LoVo (cell line): ENCODE data around the gene MAP4K4.
A peak's percentile ranks its signal among the peaks of the same experiment; 100 is the strongest.

ENCODE experiments used
- DNase-seq: peaks from one replicate; pipeline ENCODE4 v3.0.0-alpha.2; 2016; ENCODE audit warnings: low spot score

The MAP4K4 gene

DNA sequence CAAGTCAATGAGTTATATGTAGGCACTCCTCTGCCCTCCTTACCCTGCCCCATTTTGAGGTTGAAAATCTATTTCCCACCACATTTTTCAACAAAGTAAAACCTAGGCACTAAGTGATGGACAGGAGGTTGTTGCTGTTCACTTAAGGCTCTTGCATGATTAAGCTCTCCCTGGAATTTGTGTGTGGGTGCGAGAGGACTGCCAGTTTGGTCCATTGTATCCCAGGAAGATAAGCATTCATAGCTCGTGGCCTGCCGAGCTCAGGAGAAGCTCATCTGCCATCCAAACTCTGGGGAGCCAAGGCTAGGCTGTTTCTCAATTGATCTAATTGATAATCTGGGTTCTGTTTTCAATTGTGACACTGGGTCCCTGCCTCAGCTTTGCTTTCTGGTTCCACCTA is 4.7 kb upstream of the MAP4K4 start:
- DNase-seq = no peak

DNA sequence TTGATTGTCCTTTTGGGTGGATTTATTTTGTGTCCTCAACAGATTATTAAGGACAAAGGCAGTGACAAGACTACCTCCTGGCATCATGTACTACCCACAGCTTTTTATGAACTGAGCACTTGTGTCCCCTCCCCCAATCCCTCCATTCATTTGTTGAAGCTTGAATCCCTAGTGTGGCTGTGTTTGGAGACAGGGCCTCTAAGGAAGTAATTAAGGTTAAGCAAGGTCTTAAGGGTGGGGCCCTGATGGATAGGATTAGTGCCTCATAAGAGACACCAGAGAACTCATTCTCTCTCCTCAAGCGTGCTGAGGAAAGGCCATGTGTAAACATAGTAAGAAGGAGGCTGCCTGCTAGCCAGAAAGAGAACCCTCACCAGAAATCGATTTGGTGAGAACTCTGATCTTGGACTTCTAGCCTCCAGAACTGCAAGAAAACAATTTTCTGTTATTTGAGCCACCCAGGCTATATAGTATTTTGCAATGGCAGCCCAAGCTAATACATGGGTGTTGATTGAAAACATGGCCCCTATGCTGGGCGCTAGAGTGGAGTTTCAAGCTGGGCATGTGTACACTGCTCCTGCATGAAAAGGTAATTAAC is 3.4 kb upstream of the MAP4K4 start:
- no peak for DNase-seq

DNA sequence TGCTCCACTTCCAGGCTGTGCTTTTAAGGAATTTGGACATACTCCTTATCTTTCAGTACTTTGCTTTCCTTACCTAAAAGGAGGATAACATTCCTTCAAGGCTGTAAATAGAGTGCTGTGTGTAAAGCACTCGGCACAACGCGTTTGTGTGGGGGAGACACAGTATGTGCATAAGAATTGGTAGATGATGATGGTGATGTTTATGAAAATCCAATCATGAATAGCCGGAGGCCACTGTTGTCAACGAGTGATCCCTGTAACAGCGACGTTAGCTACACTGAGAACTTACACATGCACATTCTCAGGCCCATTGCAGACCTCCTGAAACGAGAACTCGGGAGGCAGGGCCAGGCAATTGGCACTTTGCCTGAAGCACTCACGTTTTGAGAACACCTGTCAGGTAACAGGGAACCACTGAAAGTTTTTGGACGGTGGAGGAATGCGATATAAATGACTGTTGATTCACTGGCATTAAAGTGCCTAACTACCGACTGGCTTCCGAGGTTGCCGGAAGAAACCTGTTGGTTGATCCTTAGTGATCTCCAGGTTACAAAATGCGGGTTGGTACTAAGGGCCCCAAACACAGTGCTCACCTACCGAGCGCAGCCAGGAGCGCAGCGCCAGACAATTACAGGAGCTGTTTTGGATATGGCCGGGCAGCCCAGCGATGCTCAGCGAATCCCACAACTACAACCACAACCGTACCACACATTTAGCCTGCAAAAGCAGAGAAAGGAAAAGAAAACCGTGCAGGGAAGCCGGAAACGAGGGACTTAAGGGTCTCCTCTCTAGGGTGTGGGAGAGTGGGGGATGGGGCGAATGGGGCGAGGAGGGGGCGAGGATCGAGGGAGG is 1.0 kb upstream of the MAP4K4 start:
- DNase-seq = no peak

DNA sequence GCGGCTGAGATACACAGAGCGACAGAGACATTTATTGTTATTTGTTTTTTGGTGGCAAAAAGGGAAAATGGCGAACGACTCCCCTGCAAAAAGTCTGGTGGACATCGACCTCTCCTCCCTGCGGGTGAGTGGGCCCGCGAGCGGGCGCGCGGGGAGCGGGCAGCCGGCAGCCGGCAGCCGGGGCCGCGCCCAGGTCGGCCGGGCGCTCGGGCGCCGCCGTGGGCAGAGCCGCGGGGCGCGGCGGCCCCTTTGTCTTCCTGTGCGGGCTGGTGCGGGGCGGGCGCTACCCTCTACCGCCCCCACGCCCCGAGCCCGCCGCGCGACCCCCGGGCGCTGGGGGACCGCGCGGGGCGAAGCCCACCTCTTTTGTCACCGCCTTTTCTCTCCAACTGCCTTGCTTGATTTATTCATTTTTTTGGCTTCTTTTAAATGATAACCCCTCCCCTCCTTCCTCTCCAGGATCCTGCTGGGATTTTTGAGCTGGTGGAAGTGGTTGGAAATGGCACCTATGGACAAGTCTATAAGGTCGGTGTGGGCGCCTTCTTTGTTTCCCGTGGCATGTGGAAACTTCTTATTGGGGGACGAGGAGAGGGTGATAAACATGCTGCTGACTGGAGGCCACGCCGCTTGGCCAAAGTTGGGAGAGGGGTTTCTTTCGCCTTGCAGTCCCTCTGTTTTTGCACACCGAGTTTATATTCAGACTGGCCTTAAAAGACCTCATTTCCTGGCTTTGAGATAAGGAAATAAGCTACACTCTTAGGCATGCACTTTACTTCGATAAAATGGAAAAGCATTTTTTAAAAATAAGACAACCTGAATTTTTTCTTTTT is 722 bp downstream of the MAP4K4 start:
- peak; percentile 12 for DNase-seq

DNA sequence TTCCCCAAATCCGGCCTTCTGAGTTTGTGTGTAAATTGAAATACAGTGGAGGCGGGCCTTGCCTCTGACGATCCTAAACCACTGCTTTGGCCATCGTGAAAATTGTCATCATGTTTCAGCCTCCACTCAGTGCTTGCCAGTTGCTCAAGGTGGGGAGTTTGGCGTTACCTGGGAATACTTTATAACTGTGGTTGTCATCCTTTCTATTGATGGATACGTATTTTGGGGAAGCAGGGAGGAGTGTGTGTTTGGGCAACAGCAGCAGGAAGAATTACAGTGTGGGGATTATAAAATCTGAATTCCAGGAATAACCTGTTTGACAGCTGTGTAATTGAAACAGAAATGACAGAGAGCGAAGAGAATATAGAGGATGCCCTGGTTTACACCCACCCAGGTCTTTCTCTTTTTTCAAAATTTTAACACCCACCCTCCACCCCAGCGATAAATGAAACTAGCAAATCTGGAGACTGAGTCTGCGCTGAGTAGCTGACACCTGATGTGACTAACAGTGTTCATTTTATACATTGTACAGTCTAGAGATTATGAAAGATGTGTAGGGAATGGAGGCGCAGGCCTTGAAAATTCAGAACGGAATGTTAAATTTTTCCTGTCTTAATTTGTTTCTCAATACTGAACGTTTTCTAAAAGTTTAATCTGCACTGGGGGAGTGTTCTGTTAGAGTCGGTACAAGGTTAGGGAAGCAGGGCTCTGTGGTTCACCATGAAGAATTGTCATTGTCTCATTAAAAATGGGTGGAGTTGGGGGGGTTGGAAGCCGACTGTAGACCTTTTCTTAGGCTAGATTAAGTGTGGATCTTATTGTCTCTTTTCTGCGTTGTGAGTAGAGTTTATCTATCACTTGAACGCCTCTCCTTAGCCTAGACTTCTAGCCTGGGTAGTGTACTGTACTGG is 1.6 kb downstream of the MAP4K4 start:
- no peak for DNase-seq

DNA sequence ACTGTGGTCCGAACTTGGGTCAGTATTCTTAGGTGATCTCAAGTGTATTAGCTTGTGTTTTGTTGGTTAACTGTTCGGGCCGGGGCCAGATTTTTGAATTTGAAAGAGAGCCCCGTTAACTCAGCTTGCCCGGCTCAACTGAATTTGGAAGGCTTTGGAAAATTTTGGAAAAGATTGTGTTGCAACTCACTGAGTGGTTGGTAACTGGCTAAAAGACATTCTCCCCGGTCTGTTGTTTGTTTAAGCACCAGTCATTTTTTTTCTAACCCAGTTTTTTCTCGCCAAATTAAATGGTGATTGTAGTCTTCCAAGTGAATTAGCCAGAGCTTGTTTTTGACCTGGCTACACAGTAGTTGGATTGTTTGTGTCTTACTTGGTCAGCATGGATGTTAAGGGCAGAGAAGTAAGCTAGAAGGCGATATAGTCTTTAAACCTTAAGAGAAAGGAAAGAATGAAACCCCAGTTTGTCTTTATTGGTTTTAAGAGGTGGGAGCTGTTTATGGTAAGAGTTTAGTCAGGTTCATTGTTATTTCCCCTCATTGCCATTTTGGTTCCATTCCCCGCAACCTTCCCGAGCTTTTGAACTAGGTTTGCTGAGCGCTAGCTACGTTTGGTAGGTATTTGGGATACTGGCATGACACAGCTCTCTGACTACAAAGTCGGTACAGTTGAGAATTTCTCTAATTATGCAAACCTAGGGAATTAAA is 2.4 kb downstream of the MAP4K4 start:
- no peak for DNase-seq

DNA sequence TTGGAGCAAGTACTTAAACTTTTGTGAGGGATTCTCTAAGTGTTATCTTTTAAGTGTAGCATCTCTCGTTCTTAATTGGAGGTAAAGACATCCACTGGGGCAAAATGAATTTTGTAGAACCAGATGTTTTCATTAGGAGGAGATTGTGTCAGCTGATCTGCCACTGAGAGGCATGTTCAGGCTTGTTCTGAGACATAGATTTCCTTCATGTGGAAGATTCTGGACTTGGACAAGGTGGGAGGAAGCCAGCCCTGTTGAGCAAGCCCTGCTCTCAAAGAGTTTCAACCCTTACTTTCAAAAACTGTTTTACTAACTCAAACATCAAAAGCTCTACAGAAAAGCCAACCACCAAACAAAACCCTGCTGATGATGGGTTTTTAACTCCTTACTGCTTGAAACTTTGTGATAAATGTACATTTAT is 6.5 kb downstream of the MAP4K4 start:
- no peak for DNase-seq

DNA sequence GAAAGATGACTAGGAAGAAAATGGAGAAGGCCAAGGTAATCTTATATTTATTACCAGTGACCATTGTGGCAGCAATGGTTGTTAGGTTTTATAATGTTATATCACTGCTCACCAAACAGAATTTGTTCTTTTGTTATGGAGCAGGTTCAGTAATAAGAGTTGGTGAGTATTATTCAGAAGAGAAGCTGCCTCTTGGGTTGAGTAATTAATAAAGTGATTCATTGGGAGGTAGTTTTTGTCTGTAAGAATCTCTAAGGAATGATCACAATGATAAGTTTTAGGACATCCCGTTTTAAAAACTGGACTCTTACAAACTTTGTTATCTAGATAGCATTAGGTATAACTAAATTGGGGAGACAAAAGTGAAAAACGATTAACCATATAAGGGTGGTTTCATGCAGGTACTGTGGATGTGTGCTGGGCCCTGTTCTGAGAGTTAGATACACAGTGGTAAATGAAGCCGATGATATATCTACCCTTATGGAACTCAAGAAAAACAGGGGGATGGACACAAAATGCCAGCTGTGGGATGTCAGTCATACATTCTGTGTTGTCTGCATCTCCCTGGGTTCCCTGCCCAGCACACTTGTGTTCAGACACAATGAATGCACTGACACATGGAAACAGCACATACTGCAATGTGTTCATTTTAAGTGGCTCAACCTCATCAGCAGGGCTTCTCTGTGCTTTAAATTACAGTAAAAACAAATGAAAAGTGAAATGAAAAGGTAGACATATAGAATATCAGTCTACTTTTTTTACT is 7.5 kb downstream of the MAP4K4 start:
- no peak for DNase-seq

DNA sequence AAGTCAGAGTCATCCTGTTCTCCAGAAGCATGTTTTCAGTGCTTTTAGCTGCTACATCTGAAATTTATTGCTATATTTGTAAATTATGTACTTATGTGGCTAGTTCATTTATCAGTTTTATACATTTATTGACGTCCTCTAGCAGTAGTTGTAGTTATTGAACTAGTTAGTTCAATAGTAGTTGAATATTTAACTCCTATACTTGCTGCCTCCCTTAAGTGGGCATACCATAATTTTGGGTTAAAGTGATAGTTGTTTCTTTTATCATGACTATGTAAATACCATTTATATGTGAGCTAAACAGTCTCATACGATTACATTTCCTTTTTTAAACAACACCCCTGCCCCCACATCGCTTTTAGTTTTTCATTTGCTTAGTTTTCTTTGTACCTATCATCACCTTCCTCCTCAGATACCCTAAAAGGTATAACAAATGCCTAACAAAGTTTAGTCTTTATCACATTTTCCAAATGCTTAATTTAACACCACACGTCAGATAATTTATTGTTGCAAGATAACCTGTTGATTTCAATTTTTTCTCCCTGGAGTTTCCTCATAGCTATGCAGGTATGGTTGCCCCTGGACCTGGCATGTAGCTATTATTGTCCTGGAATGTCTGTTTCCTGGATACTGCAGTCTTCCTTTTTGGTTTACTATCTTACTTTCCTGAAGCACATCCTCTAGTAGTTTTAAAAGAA is 8.8 kb downstream of the MAP4K4 start:
- no peak for DNase-seq

DNA sequence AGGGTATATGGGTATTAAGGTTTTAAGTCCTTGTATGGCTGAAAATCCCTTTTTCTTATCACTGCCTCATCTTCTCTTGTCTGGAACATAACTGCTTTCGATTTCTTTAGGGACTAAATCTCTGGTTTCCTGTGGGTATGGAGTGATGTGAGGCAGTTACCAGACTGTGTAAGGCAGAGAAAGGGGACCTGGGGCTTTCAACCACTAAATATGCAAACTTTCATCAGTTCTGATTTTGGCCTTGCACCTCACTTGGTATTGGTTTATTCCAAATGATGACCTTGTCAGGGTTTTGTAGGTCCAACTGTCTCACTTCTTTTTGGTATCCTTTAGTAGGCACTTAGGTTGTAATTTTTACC is 9.3 kb downstream of the MAP4K4 start:
- DNase-seq = no peak

DNA sequence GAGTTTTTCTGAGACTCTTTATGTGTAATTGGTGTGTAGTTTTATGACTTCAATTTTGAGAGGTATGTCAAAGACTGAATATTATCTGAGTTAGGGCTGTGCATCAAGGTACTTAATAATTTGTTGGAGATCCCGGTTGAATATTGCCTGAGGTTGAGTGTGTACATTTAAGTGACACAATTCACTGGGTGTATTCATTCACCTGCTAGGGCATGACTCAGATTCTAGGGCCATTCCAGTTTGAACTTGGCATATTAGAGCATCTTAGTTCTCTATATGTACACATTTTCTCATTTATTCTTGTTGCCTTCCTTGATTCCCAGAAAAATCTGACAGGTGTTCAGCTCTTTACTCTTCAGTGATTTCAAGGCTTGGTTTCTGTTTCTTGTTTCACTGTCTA is 12.5 kb downstream of the MAP4K4 start:
- DNase-seq = no peak

DNA sequence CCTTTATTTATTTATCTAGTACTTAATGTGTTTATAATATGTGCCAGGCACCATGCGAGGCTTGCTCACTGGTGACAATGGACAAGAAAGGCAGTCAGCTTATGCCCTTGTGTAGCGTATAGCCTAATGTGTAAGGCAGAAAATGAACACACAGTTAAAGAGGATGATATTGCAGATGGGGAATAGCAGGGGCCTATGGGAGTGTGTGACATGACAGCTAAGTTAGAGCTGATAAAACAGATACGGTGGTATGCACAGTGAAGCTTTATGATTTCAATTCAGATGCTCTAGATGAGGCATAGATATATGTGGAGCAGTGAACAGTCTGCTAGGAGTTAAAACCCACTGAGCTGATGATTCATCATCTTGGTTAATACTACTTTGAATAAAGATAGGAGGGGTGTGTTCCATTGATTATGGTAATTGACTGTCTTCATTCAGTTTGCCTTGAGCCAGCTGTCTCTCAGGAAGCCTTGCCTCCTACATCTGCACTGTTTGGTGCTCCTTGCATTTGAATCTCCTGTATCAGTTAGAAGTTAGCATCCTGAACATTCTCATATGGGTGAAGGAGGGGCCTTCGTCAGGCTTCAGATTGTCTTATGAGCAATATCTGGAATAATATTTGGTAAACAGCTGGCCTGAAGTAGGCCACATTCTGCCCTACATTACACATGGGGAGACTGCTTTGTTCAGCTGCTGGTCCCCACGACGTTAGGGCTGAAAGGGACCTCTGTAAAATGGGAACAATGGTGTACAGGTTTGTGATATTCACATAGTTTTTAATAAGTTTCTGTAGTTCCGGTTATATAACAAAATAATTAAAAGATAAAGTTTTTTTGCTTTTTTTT is 13.2 kb downstream of the MAP4K4 start:
- no peak for DNase-seq

DNA sequence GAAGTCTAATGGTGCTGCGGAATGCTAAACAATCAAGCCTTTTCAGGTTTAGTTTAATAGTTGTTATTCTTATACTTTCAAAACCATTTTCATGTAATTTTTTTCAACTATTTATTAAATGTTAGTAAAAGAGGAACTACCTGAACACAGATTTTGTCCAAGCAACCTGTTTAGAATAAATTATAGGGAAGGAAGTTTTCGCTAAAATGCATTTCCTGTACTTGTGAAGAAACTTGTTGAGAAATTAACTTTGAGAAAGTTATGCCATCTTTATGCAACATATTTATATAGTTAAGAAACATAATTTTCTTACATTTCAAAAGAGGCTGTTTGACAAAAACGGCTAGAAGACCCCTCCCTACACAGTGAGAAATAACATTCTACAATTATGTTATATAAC is 16.6 kb downstream of the MAP4K4 start:
- DNase-seq = no peak

DNA sequence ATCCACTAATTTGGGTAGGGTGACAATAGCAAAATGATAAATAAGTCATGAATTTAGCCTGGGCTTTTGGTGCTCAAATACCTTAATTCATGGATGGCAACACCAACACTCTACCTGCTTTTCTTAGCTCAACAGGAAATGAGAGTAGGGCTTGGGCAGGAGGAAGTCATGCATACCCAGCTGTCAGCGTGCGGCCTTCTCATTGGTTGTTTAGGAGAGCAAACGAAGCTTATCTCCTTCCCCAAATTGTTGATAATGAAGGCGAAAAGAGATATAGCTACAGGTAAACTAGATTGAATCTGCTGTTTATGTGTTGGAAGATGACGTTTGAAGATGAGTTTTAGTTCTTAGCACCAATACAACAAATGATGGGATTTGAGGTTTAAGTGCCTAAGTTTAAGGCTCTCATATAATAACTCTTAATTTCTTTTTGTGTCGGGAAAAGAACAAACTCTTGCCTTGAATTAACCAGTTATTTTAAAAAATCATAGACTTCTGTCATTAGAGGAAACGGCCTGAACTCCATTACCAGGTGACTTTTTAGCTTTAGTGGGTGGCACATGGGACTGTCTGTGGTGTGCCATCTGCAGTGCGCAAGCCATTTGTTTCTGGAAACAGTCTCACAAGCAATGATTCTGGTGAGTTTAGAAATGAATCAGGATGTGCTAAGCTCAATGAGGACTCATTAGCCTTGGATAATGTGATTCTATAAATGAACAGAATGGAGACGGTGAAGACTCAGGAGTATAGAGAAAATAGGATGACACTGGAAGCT is 19.8 kb downstream of the MAP4K4 start:
- DNase-seq = no peak

DNA sequence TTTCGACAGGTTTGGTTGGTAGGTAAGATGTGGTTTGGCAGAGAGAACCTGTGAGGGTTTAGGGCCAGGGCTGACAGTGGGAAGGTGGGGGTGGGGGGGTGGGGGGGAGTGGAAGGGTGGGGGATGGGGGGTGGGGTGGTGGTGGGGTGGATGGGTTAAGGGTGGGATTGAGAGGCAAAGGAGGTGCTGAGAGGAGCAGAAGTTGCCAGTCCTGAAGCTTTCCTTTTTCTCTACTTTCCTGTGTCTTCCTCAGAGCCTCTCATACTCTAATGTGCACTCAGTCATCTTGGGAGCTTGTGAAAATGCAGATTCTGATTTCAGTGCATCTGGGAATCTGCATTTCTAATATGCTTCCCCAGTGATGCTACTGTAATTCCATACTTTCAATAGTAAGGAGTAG is 21.0 kb downstream of the MAP4K4 start:
- DNase-seq = no peak

DNA sequence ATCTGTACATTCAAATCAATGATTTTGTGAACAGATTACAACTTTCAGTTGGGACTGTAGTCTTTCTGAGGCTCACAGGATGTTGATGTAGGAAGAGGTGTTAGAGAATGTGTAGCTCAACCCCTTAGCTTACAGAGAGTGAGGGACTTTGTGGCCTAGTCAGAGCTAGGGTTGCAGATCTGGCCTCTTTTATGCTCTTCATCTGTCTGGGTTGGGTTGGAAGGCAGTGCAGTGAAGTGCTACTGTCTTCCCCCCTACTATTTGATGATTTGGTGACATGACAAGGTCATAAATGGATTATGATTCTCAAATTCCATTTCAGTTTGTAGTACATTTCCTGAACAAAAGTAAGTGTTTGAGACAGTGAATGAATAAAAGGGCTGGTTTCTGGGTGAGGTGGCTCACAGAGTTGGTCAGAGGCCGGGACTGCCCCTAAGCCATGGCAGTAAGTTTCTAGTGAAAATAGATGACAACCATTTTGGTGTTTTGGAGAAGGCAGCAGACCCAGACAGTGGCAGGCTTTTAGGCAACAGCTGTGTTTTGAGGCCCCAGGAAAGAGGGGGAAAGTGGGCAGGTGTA is 21.6 kb downstream of the MAP4K4 start:
- DNase-seq = no peak

DNA sequence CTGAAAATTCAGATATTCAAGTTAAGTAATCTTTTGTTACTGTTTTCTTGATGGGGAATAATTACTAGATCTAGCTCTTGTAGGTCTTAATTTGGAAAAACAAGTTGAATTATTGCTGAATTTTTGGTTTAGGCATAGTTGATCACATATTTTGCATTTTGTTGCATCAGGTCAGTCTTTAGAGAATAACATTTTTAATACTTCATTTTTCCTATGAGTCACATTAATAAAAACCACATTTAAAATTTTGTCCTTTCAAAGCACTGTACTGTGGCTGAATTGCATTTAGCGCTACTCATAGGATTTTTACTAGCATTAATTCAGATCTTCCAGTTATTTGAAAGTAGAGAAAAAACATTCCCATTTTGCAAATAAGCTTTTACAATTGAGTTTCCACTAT is 23.2 kb downstream of the MAP4K4 start:
- no peak for DNase-seq

DNA sequence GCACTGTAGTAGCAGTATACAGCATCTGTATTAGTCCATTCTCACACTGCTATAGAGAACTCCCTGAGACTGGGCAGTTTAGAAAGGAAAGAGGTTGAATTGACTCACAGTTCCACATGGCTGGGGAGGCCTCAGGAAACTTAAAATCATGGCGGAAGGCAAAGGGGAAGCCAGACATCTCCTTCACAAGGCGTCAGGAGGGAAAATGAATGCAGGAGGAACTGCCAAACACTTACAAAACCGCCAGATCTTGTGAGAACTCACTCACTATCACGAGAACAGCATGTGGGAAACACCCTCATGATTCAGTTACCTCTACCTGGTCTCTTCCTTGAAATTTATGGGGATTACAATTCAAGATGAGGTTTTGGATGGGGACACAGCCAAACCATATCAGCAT is 25.4 kb downstream of the MAP4K4 start:
- DNase-seq = no peak
